ENCODE results near the gene SESN1. TPM values are rescaled to one million over a fixed set of nuclear protein-coding genes. Genes with fewer than 3 reads are reported as not detected.

The SESN1 gene
- total RNA-seq, 2 experiments from 2014 or later: 10.1 to 10.3 TPM

GRCh38 chr6:109048176-109048575, 46.5 kb downstream of the SESN1 start:
- POLR2A ChIA-PET: no interaction called here
- CTCF ChIA-PET: no interaction called here

GRCh38 chr6:109045493-109045892, 49.2 kb downstream of the SESN1 start:
- CTCF ChIA-PET: no interaction called here

GRCh38 chr6:109039795-109040194, 54.9 kb downstream of the SESN1 start:
- ChIA-PET POLR2A (no interaction called here), CTCF (no interaction called here)

More at GRCh38 chr6:109045493-109045892, 49.2 kb downstream of the SESN1 start:
- POLR2A ChIA-PET: no interaction called here

GRCh38 chr6:109038837-109039398, 55.7 kb downstream of the SESN1 start:
- POLR2A ChIA-PET: no interaction called here
- CTCF ChIA-PET: no interaction called here

- ChIA-PET POLR2A (no interaction called here), CTCF (no interaction called here)
Measured at GRCh38 chr6:109036574-109037294, 57.9 kb downstream of the SESN1 start.

- CTCF ChIA-PET: no interaction called here
- POLR2A ChIA-PET: no interaction called here
Measured at GRCh38 chr6:109034526-109034925, 60.1 kb downstream of the SESN1 start.

- ChIA-PET CTCF (no interaction called here), POLR2A (no interaction called here)
Measured at GRCh38 chr6:109033655-109034054, 61.0 kb downstream of the SESN1 start.

- ChIA-PET POLR2A (no interaction called here), CTCF (no interaction called here)
Measured at GRCh38 chr6:109031416-109031815, 63.2 kb downstream of the SESN1 start.

GRCh38 chr6:109029313-109029712, 65.3 kb downstream of the SESN1 start:
- CTCF ChIA-PET: no interaction called here
- POLR2A ChIA-PET: interaction anchor here (0.5 kb wide), 1 partner anchor 163 kb away, joined by 3 read pairs; no protein-coding TSS in a partner anchor

- ChIA-PET POLR2A (no interaction called here), CTCF (no interaction called here)
Measured at GRCh38 chr6:109028439-109028838, 66.2 kb downstream of the SESN1 start.

- ChIA-PET CTCF (no interaction called here), POLR2A (no interaction called here)
Measured at GRCh38 chr6:109027964-109028363, 66.7 kb downstream of the SESN1 start.

- ChIA-PET CTCF (no interaction called here), POLR2A (no interaction called here)
Measured at GRCh38 chr6:109025639-109026038, 69.0 kb downstream of the SESN1 start.

GRCh38 chr6:109024784-109025183, 69.9 kb downstream of the SESN1 start:
- CTCF ChIA-PET: no interaction called here
- POLR2A ChIA-PET: no interaction called here

GRCh38 chr6:109024368-109024767, 70.3 kb downstream of the SESN1 start:
- CTCF ChIA-PET: no interaction called here
- POLR2A ChIA-PET: no interaction called here

GRCh38 chr6:109023356-109023925, 71.2 kb downstream of the SESN1 start:
- ChIA-PET CTCF (no interaction called here), POLR2A (no interaction called here)

GRCh38 chr6:109021870-109022269, 72.8 kb downstream of the SESN1 start:
- ChIA-PET POLR2A (no interaction called here), CTCF (no interaction called here)

- CTCF ChIA-PET: no interaction called here
- POLR2A ChIA-PET: no interaction called here
Measured at GRCh38 chr6:109019911-109020310, 74.7 kb downstream of the SESN1 start.

GRCh38 chr6:109015176-109015575, 79.5 kb downstream of the SESN1 start:
- POLR2A ChIA-PET: interaction anchor here (0.5 kb wide), 1 partner anchor 1765 kb away, joined by 3 read pairs; no protein-coding TSS in a partner anchor
- CTCF ChIA-PET: interaction anchor here (0.5 kb wide), 1 partner anchor 1197 kb away, joined by 3 read pairs; no protein-coding TSS in a partner anchor

GRCh38 chr6:109014606-109015005, 80.0 kb downstream of the SESN1 start:
- CTCF ChIA-PET: interaction anchor here (0.5 kb wide), 1 partner anchor 1984 kb away, joined by 3 read pairs; no protein-coding TSS in a partner anchor
- POLR2A ChIA-PET: interaction anchor here (0.7 kb wide), 1 partner anchor 67 kb away, joined by 3 read pairs; no protein-coding TSS in a partner anchor

GRCh38 chr6:109013656-109014305, 80.9 kb downstream of the SESN1 start:
- ChIA-PET CTCF (no interaction called here), POLR2A (interaction anchor here (0.6 to 0.7 kb wide), 2 partner anchors 31 to 68 kb away, joined by 3 read pairs; no protein-coding TSS in a partner anchor)

- ChIA-PET POLR2A (interaction anchor here (1.0 to 1.8 kb wide), 3 partner anchors 59 to 1864 kb away, joined by 4 to 7 read pairs (median 6); partner anchors contain the start of genes AMD1 and SESN1), CTCF (interaction anchor here (1.9 kb wide), 1 partner anchor 62 kb away, joined by 8 read pairs; no protein-coding TSS in a partner anchor)
Measured at GRCh38 chr6:109010705-109011102, 83.9 kb downstream of the SESN1 start.

Data from activated CD8-positive, alpha-beta memory T cell treated with anti-CD3 and anti-CD28 coated beads for 36 hours (primary cell).